Keratinocyte (primary cell): Measurements from ENCODE around the gene C3orf20. TPM values are rescaled to one million over a fixed set of nuclear protein-coding genes. Genes with fewer than 3 reads are reported as not detected.

Experiments
- DNase-seq: peaks from one replicate; pipeline ENCODE4 v3.0.0-alpha.2; 2011; ENCODE audit warnings: low read depth, missing footprints, low spot score
- FAIRE-seq: peaks from 2 replicates; lab custom pipeline; 2011; peaks lifted over from hg19 to GRCh38; lab: Jason Lieb, UNC
- H2AFZ ChIP-seq: 2 replicates; pipeline ENCODE4 v1.6.0; 2012; ENCODE audit warnings: low read length, control low read depth, inconsistent platforms; ENCODE audit not compliant: control insufficient read depth
- H3K27ac ChIP-seq: 2 replicates; pipeline ENCODE4 v1.5.1; 2011; ENCODE audit warnings: low read length; ENCODE audit not compliant: control insufficient read depth, insufficient read depth
- H3K27me3 ChIP-seq: 3 replicates; pipeline ENCODE4 v1.6.0; 2011; ENCODE audit warnings: low read length; ENCODE audit not compliant: control insufficient read depth, insufficient read depth; ENCODE audit errors: extremely low read depth
- H3K36me3 ChIP-seq, 2 experiments: 2 replicates in 1 of 2; 3 replicates in 1 of 2; pipeline ENCODE4 v1.5.1; 2011; ENCODE audit warnings: low read length in 2 of 2, mild to moderate bottlenecking in 1 of 2; ENCODE audit not compliant: control insufficient read depth in 2 of 2, insufficient read depth in 2 of 2; ENCODE audit errors: extremely low read depth in 1 of 2
- H3K4me1 ChIP-seq: 3 replicates; pipeline ENCODE4 v1.5.1; 2011; ENCODE audit warnings: low read length; ENCODE audit not compliant: control insufficient read depth, insufficient read depth; ENCODE audit errors: extremely low read depth
- H3K4me2 ChIP-seq: 3 replicates; pipeline ENCODE4 v1.6.0; 2011; ENCODE audit warnings: low read depth, low read length; ENCODE audit not compliant: control insufficient read depth, insufficient read depth; ENCODE audit errors: extremely low read depth
- H3K4me3 ChIP-seq, 3 experiments: fragments of 200-600 bp in 1 of 3; sonication (generic) in 1 of 3; 2 replicates in 2 of 3; 3 replicates in 1 of 3; pipeline ENCODE4 v1.5.1; 2011 to 2016; ENCODE audit warnings: low read length in 3 of 3, mild to moderate bottlenecking in 3 of 3, control low read depth in 2 of 3, inconsistent platforms in 1 of 3, low read depth in 1 of 3, mixed read lengths in 1 of 3, mixed run types in 1 of 3, moderate library complexity in 1 of 3; ENCODE audit not compliant: control insufficient read depth in 2 of 3, insufficient read depth in 2 of 3; ENCODE audit errors: extremely low read depth in 1 of 3
- H3K79me2 ChIP-seq: 2 replicates; pipeline ENCODE4 v1.6.0; 2012; ENCODE audit warnings: low read length; ENCODE audit not compliant: control insufficient read depth, insufficient read depth
- H3K9ac ChIP-seq: 3 replicates; pipeline ENCODE4 v1.6.0; 2011; ENCODE audit warnings: low read length; ENCODE audit not compliant: control insufficient read depth, insufficient read depth; ENCODE audit errors: extremely low read depth
- H3K9me1 ChIP-seq: 3 replicates; pipeline ENCODE4 v1.6.0; 2011; ENCODE audit warnings: low read length; ENCODE audit not compliant: control insufficient read depth, insufficient read depth; ENCODE audit errors: extremely low read depth
- H3K9me3 ChIP-seq: 2 replicates; pipeline ENCODE4 v1.5.1; 2012; ENCODE audit warnings: low read depth, low read length; ENCODE audit not compliant: control insufficient read depth
- H4K20me1 ChIP-seq: 3 replicates; pipeline ENCODE4 v1.6.0; 2011; ENCODE audit warnings: low read length; ENCODE audit not compliant: control insufficient read depth, insufficient read depth; ENCODE audit errors: extremely low read depth
- EZH2 ChIP-seq: IDR thresholded peaks from one replicate; pipeline ENCODE4 v1.6.1; 2012; ENCODE audit warnings: inconsistent platforms, mild to moderate bottlenecking, low read length, moderate library complexity
- dilution Hi-C: fragments of 300-500 bp; cut with MboI; formaldehyde crosslinking; loops from one replicate; pipeline ENCODE4 v1.7.0; 2020; ENCODE audit warnings: low sequenced_read_pairs; ENCODE audit not compliant: extremely low pct_ligation_motif_present
- polyA plus RNA-seq, 5 experiments: library from polyadenylated mRNA; depleted of rRNA in 3 of 5; stranded (reverse) in 3 of 5; stranded (forward) in 1 of 5; unstranded in 1 of 5; fragments of >200 nt; gene quantifications; 1 replicate in 1 of 5; 2 replicates in 3 of 5; 3 replicates in 1 of 5; pipeline versions ENCODE4 v1.2.1 to v1.2.3, GENCODE V29; 2011 to 2012; ENCODE audit warnings: missing spikeins in 2 of 5, low read depth in 1 of 5, low replicate concordance in 1 of 5
- TF ChIP-seq, protein P1 (sequence below), 3 experiments: IDR thresholded peaks in 1 of 3; conservative IDR thresholded peaks in 1 of 3; optimal IDR thresholded peaks in 1 of 3; 2 replicates in 2 of 3; 3 replicates in 1 of 3; pipeline versions ENCODE3 to v1.5.1; 2011; ENCODE audit warnings: low read length in 3 of 3, mild to moderate bottlenecking in 3 of 3, moderate library complexity in 2 of 3, control low read depth in 1 of 3, inconsistent platforms in 1 of 3; ENCODE audit not compliant: insufficient read depth in 2 of 3; ENCODE audit errors: extremely low read depth in 1 of 3

Gene C3orf20
- polyA plus RNA-seq, 1 donor (not counting 4 experiments of a cell fraction or from before 2014, with no cell fraction given) = not detected

- H3K9me1 ChIP-seq = no peaks in the 10 kb centered on the region
- no peak within 1 kb of the TSS for H3K4me3 ChIP-seq
- no peak within 1 kb of the TSS for H3K27ac ChIP-seq
- FAIRE-seq (no peak), DNase-seq (no peak)
- no peak within 1 kb of the TSS for H3K9ac ChIP-seq
- H3K4me2 ChIP-seq = no peak within 1 kb of the TSS
- dilution Hi-C loops = no loop called here
- no peak for TF ChIP-seq EZH2
- TF ChIP-seq, protein P1, sequence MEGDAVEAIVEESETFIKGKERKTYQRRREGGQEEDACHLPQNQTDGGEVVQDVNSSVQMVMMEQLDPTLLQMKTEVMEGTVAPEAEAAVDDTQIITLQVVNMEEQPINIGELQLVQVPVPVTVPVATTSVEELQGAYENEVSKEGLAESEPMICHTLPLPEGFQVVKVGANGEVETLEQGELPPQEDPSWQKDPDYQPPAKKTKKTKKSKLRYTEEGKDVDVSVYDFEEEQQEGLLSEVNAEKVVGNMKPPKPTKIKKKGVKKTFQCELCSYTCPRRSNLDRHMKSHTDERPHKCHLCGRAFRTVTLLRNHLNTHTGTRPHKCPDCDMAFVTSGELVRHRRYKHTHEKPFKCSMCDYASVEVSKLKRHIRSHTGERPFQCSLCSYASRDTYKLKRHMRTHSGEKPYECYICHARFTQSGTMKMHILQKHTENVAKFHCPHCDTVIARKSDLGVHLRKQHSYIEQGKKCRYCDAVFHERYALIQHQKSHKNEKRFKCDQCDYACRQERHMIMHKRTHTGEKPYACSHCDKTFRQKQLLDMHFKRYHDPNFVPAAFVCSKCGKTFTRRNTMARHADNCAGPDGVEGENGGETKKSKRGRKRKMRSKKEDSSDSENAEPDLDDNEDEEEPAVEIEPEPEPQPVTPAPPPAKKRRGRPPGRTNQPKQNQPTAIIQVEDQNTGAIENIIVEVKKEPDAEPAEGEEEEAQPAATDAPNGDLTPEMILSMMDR (optimal IDR thresholded peaks at IDR 0.05 in 1 of 3, IDR thresholded peaks at IDR 0.05 in 1 of 3, conservative IDR thresholded peaks at IDR 0.05 in 1 of 3; ENCODE audit: extremely low read depth in 1 of 3, insufficient read depth in 2 of 3, low read length in 3 of 3) = no peak
- H3K9me3 ChIP-seq = no peaks in the 10 kb centered on the region
- H3K79me2 ChIP-seq = no peaks in the 10 kb centered on the region
- H4K20me1 ChIP-seq = no peaks in the 10 kb centered on the region
- peaks cover 16% of the 10 kb centered on the region for H3K27me3 ChIP-seq
- no peaks in the 10 kb centered on the region for H3K36me3 ChIP-seq
- H3K4me1 ChIP-seq = no peaks in the 10 kb centered on the region
- H2AFZ ChIP-seq = no peak within 1 kb of the TSS
Observed at GRCh38 chr3:14818804-14819500, 144.0 kb downstream of the C3orf20 start, which contains the start of gene FGD5. Gene FGD5 (plus strand): TSS chr3:14818962. CDS start chr3:14819072, 110 bp downstream.

DNA sequence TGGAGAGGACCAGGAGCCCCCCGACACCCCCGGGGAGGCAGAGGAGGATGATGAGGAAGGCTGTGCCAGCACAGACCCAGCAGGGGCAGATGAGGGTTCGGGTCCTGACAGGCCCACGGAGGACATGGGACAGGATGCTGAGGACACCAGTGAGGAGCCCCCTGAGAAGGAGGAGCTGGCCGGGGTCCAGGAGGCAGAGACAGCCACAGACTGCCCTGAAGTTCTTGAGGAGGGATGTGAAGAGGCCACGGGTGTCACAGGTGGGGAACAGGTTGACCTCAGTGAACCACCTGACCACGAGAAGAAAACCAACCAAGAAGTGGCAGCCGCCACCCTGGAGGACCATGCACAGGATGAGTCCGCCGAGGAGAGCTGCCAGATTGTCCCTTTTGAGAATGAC lies 144.7 kb downstream of the C3orf20 start:
- Histone ChIP-seq H3K27me3 (peaks cover 15% of the 10 kb centered on the region), H3K79me2 (no peaks in the 10 kb centered on the region), H4K20me1 (no peaks in the 10 kb centered on the region), H3K9ac (no peak overlapping the region), H3K9me1 (no peaks in the 10 kb centered on the region), H3K4me1 (no peaks in the 10 kb centered on the region), H3K4me3 (no peak overlapping the region), H3K4me2 (no peak overlapping the region), H3K27ac (no peak overlapping the region), H3K9me3 (no peaks in the 10 kb centered on the region), H2AFZ (no peak overlapping the region), H3K36me3 (no peaks in the 10 kb centered on the region)
- DNase-seq = no peak
- FAIRE-seq = no peak
- dilution Hi-C loops = loop anchor here (10.0 kb wide), 1 partner anchor 65 kb away; no protein-coding TSS in a partner anchor
- TF ChIP-seq EZH2 = no peak
- TF ChIP-seq, protein P1 (optimal IDR thresholded peaks at IDR 0.05 in 1 of 3, IDR thresholded peaks at IDR 0.05 in 1 of 3, conservative IDR thresholded peaks at IDR 0.05 in 1 of 3; ENCODE audit: extremely low read depth in 1 of 3, insufficient read depth in 2 of 3, low read length in 3 of 3) = no peak
